Panc1 (cell line): ENCODE results near the gene FRMD1. TPM values are rescaled to one million over a fixed set of nuclear protein-coding genes. Genes with fewer than 3 reads are reported as not detected.

Experiments used
- ATAC-seq: fragments of 200-7000 bp; cut with Tn5 transposase; 2 replicates; pipeline ENCODE4 v1.9.1; 2020; ENCODE audit warnings: mild to moderate bottlenecking, moderate library complexity
- BruUV-seq: library from RNA; stranded (reverse); fragments of 400-500 nt; replicated peaks from 2 replicates; lab custom pipeline; 2021; lab: Mats Ljungman, UMichigan
- CTCF ChIA-PET: fragments of 300-600 bp; sonication (Branson Sonifier 250); formaldehyde crosslinking; loops from one replicate; lab custom pipeline; 2022; ENCODE audit warnings: antibody characterized with exemption; lab: Charles Lee
- POLR2A ChIA-PET: fragments of 300-600 bp; sonication (Branson Sonifier 250); formaldehyde crosslinking; loops from one replicate; lab custom pipeline; 2022; ENCODE audit warnings: antibody characterized with exemption; lab: Charles Lee
- DNase-seq: peaks from one replicate; pipeline ENCODE4 v3.0.0-alpha.2; 2010; ENCODE audit warnings: low read depth, low spot score
- H3K27ac ChIP-seq: 2 replicates; pipeline ENCODE4 v1.5.1; 2011; ENCODE audit warnings: mild to moderate bottlenecking, low read length, inconsistent platforms
- H3K27me3 ChIP-seq: fragments of 200-500 bp; sonication (Bioruptor generic); 2 replicates; pipeline ENCODE4 v1.6.0; 2014; ENCODE audit warnings: low read length, inconsistent platforms; ENCODE audit not compliant: control insufficient read depth, insufficient read depth
- H3K36me3 ChIP-seq: fragments of 200-500 bp; sonication (Bioruptor generic); 2 replicates; pipeline ENCODE4 v1.5.1; 2014; ENCODE audit warnings: inconsistent platforms, mild to moderate bottlenecking, low read length, moderate library complexity; ENCODE audit not compliant: control insufficient read depth, insufficient read depth
- H3K4me1 ChIP-seq: 2 replicates; pipeline ENCODE4 v1.5.1; 2011; ENCODE audit warnings: inconsistent platforms, mild to moderate bottlenecking, low read length, moderate library complexity; ENCODE audit not compliant: control insufficient read depth, insufficient read depth
- H3K4me3 ChIP-seq, 2 experiments: 2 replicates each; pipeline ENCODE4 v1.5.1; 2011 to 2012; ENCODE audit warnings: low read depth in 2 of 2, low read length in 2 of 2, mild to moderate bottlenecking in 2 of 2, inconsistent platforms in 1 of 2, moderate library complexity in 1 of 2
- H3K9me3 ChIP-seq: fragments of 200-500 bp; sonication (Bioruptor generic); 2 replicates; pipeline ENCODE4 v1.5.1; 2014; ENCODE audit warnings: low read depth, mild to moderate bottlenecking, inconsistent platforms, low read length, moderate library complexity; ENCODE audit not compliant: control insufficient read depth, insufficient read depth
- CTCF ChIP-seq: fragments of 450-650 bp; IDR thresholded peaks from 2 replicates; pipeline ENCODE4 v1.5.1; 2017; ENCODE audit warnings: mild to moderate bottlenecking
- POLR2AphosphoS5 ChIP-seq: IDR thresholded peaks from 2 replicates; pipeline ENCODE4 v1.6.1; 2012; ENCODE audit warnings: mild to moderate bottlenecking, low read depth, low read length, moderate library complexity
- REST ChIP-seq, 2 experiments: IDR thresholded peaks; 2 replicates each; pipeline ENCODE4 v1.6.1; 2011 to 2012; ENCODE audit warnings: low read depth in 2 of 2, control low read depth in 1 of 2, low read length in 1 of 2, mild to moderate bottlenecking in 1 of 2, moderate library complexity in 1 of 2; ENCODE audit not compliant: insufficient read depth in 1 of 2
- SIN3A ChIP-seq: IDR thresholded peaks from 2 replicates; pipeline ENCODE4 v1.6.1; 2012; ENCODE audit warnings: low read depth, mild to moderate bottlenecking, low read length, moderate library complexity, borderline replicate concordance; ENCODE audit not compliant: insufficient read depth
- TCF7L2 ChIP-seq: IDR thresholded peaks from 2 replicates; pipeline ENCODE4 v1.6.1; 2011; ENCODE audit warnings: mild to moderate bottlenecking, low read depth, low read length, inconsistent platforms
- in situ Hi-C: cut with HindIII; loops from 2 replicates; pipeline ENCODE4 v1.10.0; 2016; ENCODE audit warnings: low sequenced_read_pairs, low pct_unique_long_range_greater_than_20kb
- intact Hi-C: fragments of 100-400 bp; cut with micrococcal nuclease; formaldehyde crosslinking; loops from one replicate; pipeline ENCODE4 v1.10.0; 2022; ENCODE audit not compliant: unreplicated experiment
- total RNA-seq: library from RNA; stranded (reverse); gene quantifications from one replicate; pipeline ENCODE4 v1.2.1, GENCODE V29; 2021; ENCODE audit not compliant: unreplicated experiment

Gene FRMD1
- total RNA-seq, 1 experiment from 2014 or later = 0.15 TPM

- Histone ChIP-seq H3K9me3 (no peaks in the 10 kb centered on the region), H3K4me1 (peaks cover 8% of the 10 kb centered on the region), H3K27me3 (no peaks in the 10 kb centered on the region), H3K36me3 (no peaks in the 10 kb centered on the region), H3K4me3 (no peak overlapping the region), H3K27ac (no peak overlapping the region)
- no TSS peak for BruUV-seq
- ATAC-seq = no peak
- no peak for DNase-seq
- in situ Hi-C loops = no loop called here
- ChIA-PET CTCF (no interaction called here), POLR2A (no interaction called here)
- TF ChIP-seq TCF7L2 = no peak
- no peak for TF ChIP-seq POLR2AphosphoS5
- no peak for TF ChIP-seq SIN3A
- intact Hi-C loops = no loop called here
These were observed 38.0 kb downstream of the FRMD1 start for GRCh38 chr6:168040856-168041496.

- TF ChIP-seq TCF7L2 (no peak), REST (IDR thresholded peaks at IDR 0.05; ENCODE audit: insufficient read depth in 1 of 2, low read depth in 2 of 2, low read length in 1 of 2) (no peak), SIN3A (no peak), POLR2AphosphoS5 (no peak), CTCF (no peak)
- CTCF ChIA-PET = no interaction called here
- DNase-seq (no peak), ATAC-seq (no peak)
- in situ Hi-C loops (no loop called here), intact Hi-C loops (no loop called here)
- no peak overlapping the region for H3K4me3 ChIP-seq
- BruUV-seq = no TSS peak
- no peak overlapping the region for H3K27ac ChIP-seq
- H3K36me3 ChIP-seq = no peaks in the 10 kb centered on the region
- POLR2A ChIA-PET = no interaction called here
- H3K27me3 ChIP-seq = no peaks in the 10 kb centered on the region
- H3K4me1 ChIP-seq = peaks cover 12% of the 10 kb centered on the region
- no peaks in the 10 kb centered on the region for H3K9me3 ChIP-seq
These were observed 39.2 kb downstream of the FRMD1 start for GRCh38 chr6:168039849-168040248.

- Histone ChIP-seq H3K36me3 (no peaks in the 10 kb centered on the region), H3K27me3 (no peaks in the 10 kb centered on the region), H3K9me3 (no peaks in the 10 kb centered on the region), H3K27ac (no peak overlapping the region), H3K4me1 (peaks cover 17% of the 10 kb centered on the region), H3K4me3 (no peak overlapping the region)
- in situ Hi-C loops (no loop called here), intact Hi-C loops (no loop called here)
- ChIA-PET CTCF (no interaction called here), POLR2A (no interaction called here)
- TF ChIP-seq CTCF = no peak
- TF ChIP-seq TCF7L2 = no peak
- no peak for TF ChIP-seq POLR2AphosphoS5
- TF ChIP-seq SIN3A = no peak
- no peak for TF ChIP-seq REST (IDR thresholded peaks at IDR 0.05; ENCODE audit: insufficient read depth in 1 of 2, low read depth in 2 of 2, low read length in 1 of 2)
- no peak for DNase-seq
- ATAC-seq = no peak
- BruUV-seq = no TSS peak
These were observed 39.7 kb downstream of the FRMD1 start for GRCh38 chr6:168039301-168039700.
